ENCODE results near the gene SYT1. TPM values are rescaled to one million over a fixed set of nuclear protein-coding genes. Genes with fewer than 3 reads are reported as not detected.
A peak's percentile ranks its signal among the peaks of the same experiment; 100 is the strongest.

The SYT1 gene
- total RNA-seq, 1 experiment from 2014 or later, result 80.9 TPM

DNA sequence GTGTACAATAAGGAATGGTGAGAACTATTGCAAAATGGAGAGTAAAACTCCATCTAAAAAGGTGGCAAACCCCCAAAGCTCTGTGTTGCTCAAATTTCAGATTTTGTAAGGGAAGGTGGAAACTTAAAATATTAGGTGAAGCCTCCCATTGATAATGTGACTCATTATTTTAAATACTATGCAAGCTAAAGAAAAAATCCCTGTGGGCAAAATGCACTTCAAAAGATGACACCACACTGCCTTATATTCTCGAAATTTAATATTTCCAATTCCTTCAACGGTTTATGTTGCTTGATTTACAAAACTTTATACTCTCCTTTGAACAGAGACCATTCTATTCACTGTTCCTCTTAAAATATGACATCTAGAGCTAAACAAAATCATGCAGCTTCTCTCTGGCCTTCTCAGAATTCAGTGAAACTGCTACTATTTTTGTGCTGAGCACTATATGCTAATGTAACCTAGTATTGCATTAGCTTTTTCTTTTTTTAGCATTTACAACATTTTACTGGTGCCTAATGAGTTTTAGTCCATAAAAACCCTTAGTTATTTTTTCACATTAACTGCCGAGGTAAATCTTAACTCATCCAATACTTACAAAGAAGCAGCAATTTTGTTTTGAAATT, 297.7 kb downstream of the SYT1 start:
- Histone ChIP-seq H3K36me3 (ENCODE audit: insufficient read depth, low read length, poor library complexity, severe bottlenecking) (no peaks in the 10 kb centered on the region), H3K9me3 (ENCODE audit: low read depth, low read length, poor library complexity, severe bottlenecking) (no peaks in the 10 kb centered on the region), H3K27ac (ENCODE audit: low read depth, low read length, poor library complexity, severe bottlenecking) (peak overlapping the region; percentile 15), H3K4me1 (ENCODE audit: insufficient read depth, low read length, poor library complexity, severe bottlenecking) (peaks cover 17% of the 10 kb centered on the region), H3K4me3 (ENCODE audit: low read depth, low read length, poor library complexity, severe bottlenecking) (no peak overlapping the region), H3K27me3 (replicated peaks; ENCODE audit: insufficient read depth, low read depth, low read length, poor library complexity) (no peaks in the 10 kb centered on the region)
- ChIA-PET CTCF (no interaction called here), POLR2A (ENCODE audit: low non-redundant PET) (interaction anchor here (0.6 kb wide), 1 partner anchor 44 kb away, joined by 3 read pairs; no protein-coding TSS in a partner anchor)
- intact Hi-C loops (cut with micrococcal nuclease; ENCODE audit: unreplicated experiment), result loop anchor here (10.0 kb wide), 2 partner anchors 697 to 977 kb away; no protein-coding TSS in a partner anchor
- TF ChIP-seq EZH2 (IDR thresholded peaks at IDR 0.05; ENCODE audit: borderline replicate concordance, low read depth, low read length, poor library complexity, severe bottlenecking), result no peak
- TF ChIP-seq, protein P1, sequence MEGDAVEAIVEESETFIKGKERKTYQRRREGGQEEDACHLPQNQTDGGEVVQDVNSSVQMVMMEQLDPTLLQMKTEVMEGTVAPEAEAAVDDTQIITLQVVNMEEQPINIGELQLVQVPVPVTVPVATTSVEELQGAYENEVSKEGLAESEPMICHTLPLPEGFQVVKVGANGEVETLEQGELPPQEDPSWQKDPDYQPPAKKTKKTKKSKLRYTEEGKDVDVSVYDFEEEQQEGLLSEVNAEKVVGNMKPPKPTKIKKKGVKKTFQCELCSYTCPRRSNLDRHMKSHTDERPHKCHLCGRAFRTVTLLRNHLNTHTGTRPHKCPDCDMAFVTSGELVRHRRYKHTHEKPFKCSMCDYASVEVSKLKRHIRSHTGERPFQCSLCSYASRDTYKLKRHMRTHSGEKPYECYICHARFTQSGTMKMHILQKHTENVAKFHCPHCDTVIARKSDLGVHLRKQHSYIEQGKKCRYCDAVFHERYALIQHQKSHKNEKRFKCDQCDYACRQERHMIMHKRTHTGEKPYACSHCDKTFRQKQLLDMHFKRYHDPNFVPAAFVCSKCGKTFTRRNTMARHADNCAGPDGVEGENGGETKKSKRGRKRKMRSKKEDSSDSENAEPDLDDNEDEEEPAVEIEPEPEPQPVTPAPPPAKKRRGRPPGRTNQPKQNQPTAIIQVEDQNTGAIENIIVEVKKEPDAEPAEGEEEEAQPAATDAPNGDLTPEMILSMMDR (conservative IDR thresholded peaks at IDR 0.05; ENCODE audit: low read depth, low read length), result no peak
- BruUV-seq (replicated peaks), result no TSS peak
- no peak for DNase-seq (ENCODE audit: low spot score)

DNA sequence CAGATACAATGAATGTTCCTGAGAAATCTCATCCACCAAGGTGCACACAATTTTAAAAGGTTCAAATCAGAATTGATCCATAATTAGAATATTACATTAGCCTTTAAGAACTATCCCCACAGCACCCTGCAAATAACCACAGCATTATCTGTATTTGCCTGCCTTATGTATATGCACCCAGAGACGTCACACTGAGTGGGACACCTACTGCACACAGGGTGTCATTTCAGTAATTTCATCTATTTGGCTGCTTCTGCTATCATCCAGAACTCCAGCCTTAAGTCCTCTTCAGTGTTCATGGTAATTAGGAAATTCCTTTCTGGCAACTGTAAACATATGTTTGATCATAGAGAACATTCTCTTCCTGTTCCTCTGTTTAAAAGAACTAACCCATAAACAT, 298.4 kb downstream of the SYT1 start:
- TF ChIP-seq, protein P1 (conservative IDR thresholded peaks at IDR 0.05; ENCODE audit: low read depth, low read length), result peak; percentile 25; the same call in 1 of the 2 replicates
- TF ChIP-seq EZH2 (IDR thresholded peaks at IDR 0.05; ENCODE audit: borderline replicate concordance, low read depth, low read length, poor library complexity, severe bottlenecking), result no peak
- intact Hi-C loops (cut with micrococcal nuclease; ENCODE audit: unreplicated experiment), result loop anchor here (10.0 kb wide), 2 partner anchors 698 to 978 kb away; no protein-coding TSS in a partner anchor
- ChIA-PET POLR2A (ENCODE audit: low non-redundant PET) (no interaction called here), CTCF (no interaction called here)
- Histone ChIP-seq H3K27me3 (replicated peaks; ENCODE audit: insufficient read depth, low read depth, low read length, poor library complexity) (no peaks in the 10 kb centered on the region), H3K4me3 (ENCODE audit: low read depth, low read length, poor library complexity, severe bottlenecking) (no peak overlapping the region), H3K36me3 (ENCODE audit: insufficient read depth, low read length, poor library complexity, severe bottlenecking) (no peaks in the 10 kb centered on the region), H3K27ac (ENCODE audit: low read depth, low read length, poor library complexity, severe bottlenecking) (peak overlapping the region; percentile 15), H3K4me1 (ENCODE audit: insufficient read depth, low read length, poor library complexity, severe bottlenecking) (peaks cover 17% of the 10 kb centered on the region), H3K9me3 (ENCODE audit: low read depth, low read length, poor library complexity, severe bottlenecking) (no peaks in the 10 kb centered on the region)
- BruUV-seq (replicated peaks), result no TSS peak
- DNase-seq (ENCODE audit: low spot score), result peak; percentile 42

DNA sequence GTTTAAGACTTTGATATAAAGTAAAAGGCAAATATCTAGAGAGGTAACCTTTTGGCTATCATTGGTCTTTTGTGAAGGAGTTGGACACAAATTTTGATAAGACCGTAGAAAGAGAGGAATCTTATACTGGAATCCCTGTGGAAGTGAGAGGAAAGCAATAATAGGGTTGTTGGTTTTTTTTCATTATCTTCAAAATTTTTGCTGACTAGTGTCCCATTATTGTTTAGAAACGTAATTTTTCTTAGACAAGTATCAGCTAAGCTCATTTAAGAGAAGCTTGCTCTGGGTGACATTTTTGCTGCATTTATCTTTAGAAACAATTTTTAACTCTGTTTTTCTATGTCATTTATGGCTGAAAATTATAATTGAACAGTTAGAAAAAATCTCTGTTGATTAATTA, 300.3 kb downstream of the SYT1 start:
- H3K9me3 ChIP-seq (ENCODE audit: low read depth, low read length, poor library complexity, severe bottlenecking), result no peaks in the 10 kb centered on the region
- no peak for DNase-seq (ENCODE audit: low spot score)
- ChIA-PET POLR2A (ENCODE audit: low non-redundant PET) (no interaction called here), CTCF (no interaction called here)
- no peak overlapping the region for H3K4me3 ChIP-seq (ENCODE audit: low read depth, low read length, poor library complexity, severe bottlenecking)
- H3K4me1 ChIP-seq (ENCODE audit: insufficient read depth, low read length, poor library complexity, severe bottlenecking), result peaks cover 17% of the 10 kb centered on the region
- no TSS peak for BruUV-seq (replicated peaks)
- no peaks in the 10 kb centered on the region for H3K36me3 ChIP-seq (ENCODE audit: insufficient read depth, low read length, poor library complexity, severe bottlenecking)
- intact Hi-C loops (cut with micrococcal nuclease; ENCODE audit: unreplicated experiment), result loop anchor here (10.0 kb wide), 2 partner anchors 700 to 980 kb away; no protein-coding TSS in a partner anchor
- H3K27ac ChIP-seq (ENCODE audit: low read depth, low read length, poor library complexity, severe bottlenecking), result no peak overlapping the region
- TF ChIP-seq, protein P1 (conservative IDR thresholded peaks at IDR 0.05; ENCODE audit: low read depth, low read length), result no peak
- no peaks in the 10 kb centered on the region for H3K27me3 ChIP-seq (replicated peaks; ENCODE audit: insufficient read depth, low read depth, low read length, poor library complexity)

Measured in A673 (cell line).